HEK293 (cell line): ENCODE measurements around the gene NHLH1.

ENCODE experiments used
- CTCF ChIP-seq: fragments of 450-650 bp; formaldehyde crosslinking; IDR thresholded peaks from 2 replicates; pipeline ENCODE4 v1.5.1; 2016; ENCODE audit warnings: missing biosample characterization, missing genetic modification characterization
- KLF1 ChIP-seq: fragments of 450-650 bp; formaldehyde crosslinking; IDR thresholded peaks from 2 replicates; pipeline ENCODE4 v1.5.1; 2016; ENCODE audit warnings: missing biosample characterization, missing genetic modification characterization
- OSR2 ChIP-seq: fragments of 450-650 bp; formaldehyde crosslinking; IDR thresholded peaks from 2 replicates; pipeline ENCODE4 v1.5.1; 2016; ENCODE audit warnings: missing biosample characterization, missing genetic modification characterization
- PRDM1 ChIP-seq: fragments of 450-650 bp; formaldehyde crosslinking; IDR thresholded peaks from 2 replicates; pipeline ENCODE4; 2016; ENCODE audit warnings: missing biosample characterization, missing genetic modification characterization
- SALL2 ChIP-seq: fragments of 450-650 bp; formaldehyde crosslinking; IDR thresholded peaks from 2 replicates; pipeline ENCODE4 v1.5.0; 2017; ENCODE audit warnings: missing biosample characterization, mild to moderate bottlenecking, missing genetic modification characterization, borderline replicate concordance
- ZNF335 ChIP-seq: fragments of 450-650 bp; formaldehyde crosslinking; conservative IDR thresholded peaks from 2 replicates; pipeline ENCODE4 v1.5.1; 2016; ENCODE audit warnings: missing biosample characterization, missing genetic modification characterization
- ZNF341 ChIP-seq: fragments of 450-650 bp; formaldehyde crosslinking; IDR thresholded peaks from 2 replicates; pipeline ENCODE4; 2016; ENCODE audit warnings: low read depth, missing biosample characterization, missing genetic modification characterization
- ZNF792 ChIP-seq: fragments of 450-650 bp; formaldehyde crosslinking; IDR thresholded peaks from 2 replicates; pipeline ENCODE4 v1.5.1; 2016; ENCODE audit warnings: missing biosample characterization, missing genetic modification characterization

GRCh38 chr1:160406131-160406968 is 39.5 kb downstream of the NHLH1 start:
- TF ChIP-seq KLF1 = peak; percentile 69
- no peak for TF ChIP-seq ZNF335 (tag by site-specific recombination)
- TF ChIP-seq SALL2 (tag by site-specific recombination) = no peak
- no peak for TF ChIP-seq CTCF
- no peak for TF ChIP-seq ZNF792
- TF ChIP-seq ZNF341 (tag by site-specific recombination) = no peak
- no peak for TF ChIP-seq PRDM1 (tag by site-specific recombination)
- TF ChIP-seq OSR2 (tag by site-specific recombination) = no peak
